Natural killer cell (primary cell): Measurements from ENCODE around the gene PAFAH1B1. TPM values are rescaled to one million over a fixed set of nuclear protein-coding genes. Genes with fewer than 3 reads are reported as not detected.
A peak's percentile ranks its signal among the peaks of the same experiment; 100 is the strongest.

Source experiments
- ATAC-seq, 3 donors: fragments of 150-1000 bp in 2 of 3; fragments of 200-7000 bp in 1 of 3; cut with Tn5 transposase; 1 replicate in 1 of 3; 2 replicates in 2 of 3; pipeline ENCODE4 v1.10.0; 2021; ENCODE audit warnings: mild to moderate bottlenecking in 2 of 3, moderate library complexity in 2 of 3
- DNase-seq, 2 donors: peaks; one replicate each; pipeline versions ENCODE4 v3.0.0 to v3.0.0-alpha.2; 2013 to 2021; ENCODE audit warnings: mixed read lengths in 1 of 2
- H3K27ac ChIP-seq: one replicate; pipeline ENCODE4 v1.5.1; 2013; ENCODE audit warnings: mild to moderate bottlenecking, low read length
- H3K27me3 ChIP-seq: one replicate; pipeline ENCODE4 v1.6.1; 2013; ENCODE audit warnings: low read length; ENCODE audit not compliant: control insufficient read depth, insufficient read depth
- H3K36me3 ChIP-seq: one replicate; pipeline ENCODE4 v1.6.1; 2013; ENCODE audit warnings: low read length; ENCODE audit not compliant: control insufficient read depth, insufficient read depth
- H3K4me1 ChIP-seq: one replicate; pipeline ENCODE4 v1.6.1; 2013; ENCODE audit warnings: low read length; ENCODE audit not compliant: control insufficient read depth, insufficient read depth
- H3K4me3 ChIP-seq: one replicate; pipeline ENCODE4 v1.5.1; 2013; ENCODE audit warnings: low read length
- H3K9me3 ChIP-seq: one replicate; pipeline ENCODE4 v1.6.1; 2013; ENCODE audit warnings: low read length; ENCODE audit not compliant: control insufficient read depth, insufficient read depth
- H3K27ac Mint-ChIP-seq, 2 donors: one replicate each; pipeline ENCODE4 v1.8.0; 2022; ENCODE audit warnings: mild to moderate bottlenecking in 2 of 2, mixed read lengths in 2 of 2, moderate library complexity in 1 of 2
- H3K27me3 Mint-ChIP-seq, 2 donors: one replicate each; pipeline ENCODE4 v1.8.0; 2022; ENCODE audit warnings: low read depth in 2 of 2, mixed read lengths in 2 of 2
- H3K36me3 Mint-ChIP-seq: one replicate; pipeline ENCODE4 v1.8.0; 2022; ENCODE audit warnings: mixed read lengths
- H3K4me1 Mint-ChIP-seq, 2 donors: one replicate each; pipeline ENCODE4 v1.8.0; 2022; ENCODE audit warnings: mixed read lengths in 2 of 2
- H3K4me3 Mint-ChIP-seq: one replicate; pipeline ENCODE4 v1.8.0; 2022; ENCODE audit warnings: mild to moderate bottlenecking, moderate library complexity, mixed read lengths
- H3K9me3 Mint-ChIP-seq, 2 donors: one replicate each; pipeline ENCODE4 v1.8.0; 2022; ENCODE audit warnings: mixed read lengths in 2 of 2
- WGBS: methylation state at CpG from one replicate; pipeline ENCODE4 v1.1.7; 2013; ENCODE audit warnings: missing lambda C conversion rate; ENCODE audit not compliant: insufficient coverage; 5-methylcytosine and 5-hydroxymethylcytosine counted together
- intact Hi-C: fragments of 100-400 bp; cut with micrococcal nuclease; formaldehyde crosslinking; loops from one replicate; pipeline ENCODE4 v1.14.2; 2022
- total RNA-seq, 4 donors: library from RNA; stranded (reverse); fragments of 120-200 nt in 1 of 4; gene quantifications; one replicate each; pipeline versions ENCODE4 v1.2.3 to v1.2.4, GENCODE V29; 2013 to 2022
- TF ChIP-seq, protein P1 (sequence below): fragments of 200-600 bp; IDR thresholded peaks from one replicate; pipeline ENCODE4 v1.8.0; 2022; ENCODE audit warnings: antibody characterized with exemption

Gene PAFAH1B1
- total RNA-seq, 3 donors from 2014 or later (not counting 1 experiment from before 2014, with no cell fraction given) = 138 to 176 (median 165) TPM

GRCh38 chr17:2598166-2598565 is 4.7 kb downstream of the PAFAH1B1 start:
- intact Hi-C loops = no loop called here

GRCh38 chr17:2602597-2603017 is 9.2 kb downstream of the PAFAH1B1 start:
- ATAC-seq = peak in 2 of 3 donors; percentile 32 to 45
- H3K36me3 ChIP-seq = no peaks in the 10 kb centered on the region
- Mint-ChIP-seq H3K4me1 (peaks cover 45 to 57% of the 10 kb centered on the region in 2 donors), H3K27me3 (no peaks in the 10 kb centered on the region), H3K36me3 (no peaks in the 10 kb centered on the region), H3K4me3 (no peak overlapping the region), H3K27ac (peak overlapping the region; percentile 16 to 37), H3K9me3 (no peaks in the 10 kb centered on the region)
- peak overlapping the region; percentile 11 for H3K27ac ChIP-seq
- H3K4me1 ChIP-seq = peaks cover 25% of the 10 kb centered on the region
- intact Hi-C loops = no loop called here
- no peaks in the 10 kb centered on the region for H3K9me3 ChIP-seq
- H3K27me3 ChIP-seq = no peaks in the 10 kb centered on the region
- no peak overlapping the region for H3K4me3 ChIP-seq
- DNase-seq = no peak
- TF ChIP-seq, protein P1, sequence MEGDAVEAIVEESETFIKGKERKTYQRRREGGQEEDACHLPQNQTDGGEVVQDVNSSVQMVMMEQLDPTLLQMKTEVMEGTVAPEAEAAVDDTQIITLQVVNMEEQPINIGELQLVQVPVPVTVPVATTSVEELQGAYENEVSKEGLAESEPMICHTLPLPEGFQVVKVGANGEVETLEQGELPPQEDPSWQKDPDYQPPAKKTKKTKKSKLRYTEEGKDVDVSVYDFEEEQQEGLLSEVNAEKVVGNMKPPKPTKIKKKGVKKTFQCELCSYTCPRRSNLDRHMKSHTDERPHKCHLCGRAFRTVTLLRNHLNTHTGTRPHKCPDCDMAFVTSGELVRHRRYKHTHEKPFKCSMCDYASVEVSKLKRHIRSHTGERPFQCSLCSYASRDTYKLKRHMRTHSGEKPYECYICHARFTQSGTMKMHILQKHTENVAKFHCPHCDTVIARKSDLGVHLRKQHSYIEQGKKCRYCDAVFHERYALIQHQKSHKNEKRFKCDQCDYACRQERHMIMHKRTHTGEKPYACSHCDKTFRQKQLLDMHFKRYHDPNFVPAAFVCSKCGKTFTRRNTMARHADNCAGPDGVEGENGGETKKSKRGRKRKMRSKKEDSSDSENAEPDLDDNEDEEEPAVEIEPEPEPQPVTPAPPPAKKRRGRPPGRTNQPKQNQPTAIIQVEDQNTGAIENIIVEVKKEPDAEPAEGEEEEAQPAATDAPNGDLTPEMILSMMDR = no peak
- 77% methylated on average over 6 of the region's 6 CpGs for WGBS

More at GRCh38 chr17:2598166-2598565, 4.7 kb downstream of the PAFAH1B1 start:
- peak overlapping the region; percentile 42 to 43 for H3K27ac Mint-ChIP-seq
- Histone ChIP-seq H3K4me1 (peaks cover 22% of the 10 kb centered on the region), H3K4me3 (no peak overlapping the region), H3K9me3 (no peaks in the 10 kb centered on the region), H3K27me3 (no peaks in the 10 kb centered on the region), H3K36me3 (no peaks in the 10 kb centered on the region), H3K27ac (no peak overlapping the region)
- H3K4me3 Mint-ChIP-seq = no peak overlapping the region
- no peaks in the 10 kb centered on the region for H3K27me3 Mint-ChIP-seq
- H3K9me3 Mint-ChIP-seq = no peaks in the 10 kb centered on the region
- 78% methylated on average over 2 of the region's 8 CpGs for WGBS
- TF ChIP-seq, protein P1 = no peak
- H3K36me3 Mint-ChIP-seq = no peaks in the 10 kb centered on the region
- DNase-seq (no peak), ATAC-seq (no peak)
- H3K4me1 Mint-ChIP-seq = peaks cover 52 to 58% of the 10 kb centered on the region in 2 donors

DNA sequence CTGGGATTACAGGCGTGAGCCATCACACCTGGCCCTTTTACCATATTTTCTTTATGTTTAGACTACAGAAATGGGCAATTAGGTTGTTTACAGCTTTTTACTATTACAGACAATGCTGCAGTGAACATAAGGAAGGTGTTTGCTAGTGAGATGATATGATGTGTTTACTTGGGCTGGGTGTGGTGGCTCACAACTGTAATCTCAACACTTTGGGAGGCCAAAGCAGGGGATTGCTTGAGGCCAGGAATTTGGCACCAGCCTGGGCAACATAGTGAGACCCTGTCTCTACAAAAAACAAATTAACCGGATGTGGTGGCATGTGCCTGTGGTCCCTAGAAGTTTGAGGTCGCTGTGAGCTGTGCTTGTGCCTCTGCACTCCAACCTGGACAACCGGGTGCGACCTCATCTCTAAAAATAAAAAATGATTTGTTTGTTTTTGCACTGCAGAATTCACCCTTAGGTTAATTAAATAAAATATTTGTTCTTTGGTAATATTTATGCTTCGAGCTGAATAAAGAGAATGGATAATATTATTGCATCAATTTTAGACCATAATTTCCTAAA is 15.0 kb downstream of the PAFAH1B1 start:
- ATAC-seq (peak in 1 of 3 donors; percentile 40), DNase-seq (no peak)
- Mint-ChIP-seq H3K27me3 (no peaks in the 10 kb centered on the region), H3K4me1 (peaks cover 49 to 61% of the 10 kb centered on the region in 2 donors), H3K27ac (peak overlapping the region; percentile 58 to 75), H3K9me3 (no peaks in the 10 kb centered on the region), H3K4me3 (peak overlapping the region; percentile 63), H3K36me3 (no peaks in the 10 kb centered on the region)
- H3K27me3 ChIP-seq = no peaks in the 10 kb centered on the region
- H3K4me1 ChIP-seq = peaks cover 33% of the 10 kb centered on the region
- 64% methylated on average over 3 of the region's 6 CpGs for WGBS
- H3K36me3 ChIP-seq = no peaks in the 10 kb centered on the region
- H3K27ac ChIP-seq = no peak overlapping the region
- intact Hi-C loops = no loop called here
- no peaks in the 10 kb centered on the region for H3K9me3 ChIP-seq
- H3K4me3 ChIP-seq = no peak overlapping the region
- TF ChIP-seq, protein P1 = no peak

GRCh38 chr17:2609091-2609490 is 15.6 kb downstream of the PAFAH1B1 start:
- Mint-ChIP-seq H3K4me3 (peak overlapping the region; percentile 63), H3K27ac (peak overlapping the region; percentile 58 to 75)
- 97% methylated on average over 7 of the region's 7 CpGs for WGBS

More at GRCh38 chr17:2609091-2609490, 15.6 kb downstream of the PAFAH1B1 start:
- Mint-ChIP-seq H3K4me1 (peaks cover 54 to 63% of the 10 kb centered on the region in 2 donors), H3K36me3 (no peaks in the 10 kb centered on the region), H3K9me3 (no peaks in the 10 kb centered on the region), H3K27me3 (no peaks in the 10 kb centered on the region)
- TF ChIP-seq, protein P1 = no peak
- Histone ChIP-seq H3K9me3 (no peaks in the 10 kb centered on the region), H3K4me3 (no peak overlapping the region), H3K4me1 (peaks cover 33% of the 10 kb centered on the region), H3K27ac (no peak overlapping the region), H3K36me3 (no peaks in the 10 kb centered on the region), H3K27me3 (no peaks in the 10 kb centered on the region)
- ATAC-seq (no peak), DNase-seq (no peak)
- intact Hi-C loops = no loop called here
